ENCODE measurements around the gene PKNOX2. TPM values are rescaled to one million over a fixed set of nuclear protein-coding genes. Genes with fewer than 3 reads are reported as not detected.

PKNOX2 gene
- total and polyA plus RNA-seq, 9 donors: 11.5 to 27.8 (median 24.5) TPM

GRCh38 chr11:125171974-125172373 is 7.4 kb downstream of the PKNOX2 start:
- 84% methylated on average over 3 of the region's 4 CpGs for WGBS (ENCODE audit: insufficient coverage)
- peaks cover 80% of the 10 kb centered on the region for H3K4me1 ChIP-seq (ENCODE audit: control insufficient read depth, insufficient read depth, low read length)
- H3K9me3 ChIP-seq (replicated peaks; ENCODE audit: control insufficient read depth, low read depth, low read length): no peaks in the 10 kb centered on the region

GRCh38 chr11:125173027-125173426 is 8.5 kb downstream of the PKNOX2 start:
- H3K9me3 ChIP-seq (replicated peaks; ENCODE audit: control insufficient read depth, low read depth, low read length): no peaks in the 10 kb centered on the region
- H3K27me3 ChIP-seq (ENCODE audit: control insufficient read depth, insufficient read depth, low read length): peaks cover 2% of the 10 kb centered on the region

More at GRCh38 chr11:125171974-125172373, 7.4 kb downstream of the PKNOX2 start:
- H3K27me3 ChIP-seq (ENCODE audit: control insufficient read depth, insufficient read depth, low read length): peaks cover 4% of the 10 kb centered on the region
- H3K36me3 ChIP-seq (ENCODE audit: control insufficient read depth, insufficient read depth, low read length): peaks cover 4% of the 10 kb centered on the region
- DNase-seq: no peak
- H3K4me3 ChIP-seq (ENCODE audit: low read length): no peak overlapping the region
- H3K27ac ChIP-seq (ENCODE audit: low read length): no peak overlapping the region

GRCh38 chr11:125173556-125173955 is 9.0 kb downstream of the PKNOX2 start:
- 73% methylated on average over 3 of the region's 8 CpGs for WGBS (ENCODE audit: insufficient coverage)
- Histone ChIP-seq H3K9me3 (replicated peaks; ENCODE audit: control insufficient read depth, low read depth, low read length) (no peaks in the 10 kb centered on the region), H3K4me3 (ENCODE audit: low read length) (no peak overlapping the region), H3K27ac (ENCODE audit: low read length) (no peak overlapping the region), H3K36me3 (ENCODE audit: control insufficient read depth, insufficient read depth, low read length) (peaks cover 4% of the 10 kb centered on the region), H3K4me1 (ENCODE audit: control insufficient read depth, insufficient read depth, low read length) (peaks cover 72% of the 10 kb centered on the region), H3K27me3 (ENCODE audit: control insufficient read depth, insufficient read depth, low read length) (peaks cover 2% of the 10 kb centered on the region)
- DNase-seq: no peak

More at GRCh38 chr11:125173027-125173426, 8.5 kb downstream of the PKNOX2 start:
- Histone ChIP-seq H3K27ac (ENCODE audit: low read length) (no peak overlapping the region), H3K4me3 (ENCODE audit: low read length) (no peak overlapping the region), H3K4me1 (ENCODE audit: control insufficient read depth, insufficient read depth, low read length) (peaks cover 78% of the 10 kb centered on the region), H3K36me3 (ENCODE audit: control insufficient read depth, insufficient read depth, low read length) (peaks cover 4% of the 10 kb centered on the region)
- no peak for DNase-seq
- WGBS (ENCODE audit: insufficient coverage): no CpG with 5 or more reads among the region's 1 CpG

GRCh38 chr11:125174057-125174456 is 9.5 kb downstream of the PKNOX2 start:
- H3K36me3 ChIP-seq (ENCODE audit: control insufficient read depth, insufficient read depth, low read length): peaks cover 4% of the 10 kb centered on the region
- peaks cover 71% of the 10 kb centered on the region for H3K4me1 ChIP-seq (ENCODE audit: control insufficient read depth, insufficient read depth, low read length)
- H3K27ac ChIP-seq (ENCODE audit: low read length): no peak overlapping the region
- no peak for DNase-seq
- H3K27me3 ChIP-seq (ENCODE audit: control insufficient read depth, insufficient read depth, low read length): peaks cover 2% of the 10 kb centered on the region
- H3K4me3 ChIP-seq (ENCODE audit: low read length): no peak overlapping the region
- no peaks in the 10 kb centered on the region for H3K9me3 ChIP-seq (replicated peaks; ENCODE audit: control insufficient read depth, low read depth, low read length)
- 100% methylated on average over 1 of the region's 4 CpGs for WGBS (ENCODE audit: insufficient coverage)

GRCh38 chr11:125174686-125175085 is 10.1 kb downstream of the PKNOX2 start:
- Histone ChIP-seq H3K9me3 (replicated peaks; ENCODE audit: control insufficient read depth, low read depth, low read length) (no peaks in the 10 kb centered on the region), H3K27me3 (ENCODE audit: control insufficient read depth, insufficient read depth, low read length) (peaks cover 2% of the 10 kb centered on the region), H3K4me3 (ENCODE audit: low read length) (no peak overlapping the region), H3K36me3 (ENCODE audit: control insufficient read depth, insufficient read depth, low read length) (peaks cover 2% of the 10 kb centered on the region), H3K27ac (ENCODE audit: low read length) (no peak overlapping the region), H3K4me1 (ENCODE audit: control insufficient read depth, insufficient read depth, low read length) (peaks cover 70% of the 10 kb centered on the region)
- DNase-seq: peak; percentile 33
- 100% methylated on average over 1 of the region's 8 CpGs for WGBS (ENCODE audit: insufficient coverage)

GRCh38 chr11:125175166-125175565 is 10.6 kb downstream of the PKNOX2 start:
- Histone ChIP-seq H3K4me3 (ENCODE audit: low read length) (no peak overlapping the region), H3K4me1 (ENCODE audit: control insufficient read depth, insufficient read depth, low read length) (peaks cover 69% of the 10 kb centered on the region), H3K36me3 (ENCODE audit: control insufficient read depth, insufficient read depth, low read length) (peaks cover 2% of the 10 kb centered on the region), H3K27me3 (ENCODE audit: control insufficient read depth, insufficient read depth, low read length) (no peaks in the 10 kb centered on the region), H3K9me3 (replicated peaks; ENCODE audit: control insufficient read depth, low read depth, low read length) (no peaks in the 10 kb centered on the region), H3K27ac (ENCODE audit: low read length) (no peak overlapping the region)
- 84% methylated on average over 4 of the region's 4 CpGs for WGBS (ENCODE audit: insufficient coverage)
- no peak for DNase-seq

GRCh38 chr11:125175896-125176575 is 11.5 kb downstream of the PKNOX2 start:
- WGBS (ENCODE audit: insufficient coverage): 69% methylated on average over 10 of the region's 15 CpGs
- Histone ChIP-seq H3K27me3 (ENCODE audit: control insufficient read depth, insufficient read depth, low read length) (no peaks in the 10 kb centered on the region), H3K4me1 (ENCODE audit: control insufficient read depth, insufficient read depth, low read length) (peaks cover 66% of the 10 kb centered on the region)

GRCh38 chr11:125176866-125177265 is 12.3 kb downstream of the PKNOX2 start:
- 100% methylated on average over 1 of the region's 5 CpGs for WGBS (ENCODE audit: insufficient coverage)
- DNase-seq: no peak
- Histone ChIP-seq H3K4me3 (ENCODE audit: low read length) (no peak overlapping the region), H3K27me3 (ENCODE audit: control insufficient read depth, insufficient read depth, low read length) (no peaks in the 10 kb centered on the region), H3K27ac (ENCODE audit: low read length) (no peak overlapping the region), H3K9me3 (replicated peaks; ENCODE audit: control insufficient read depth, low read depth, low read length) (no peaks in the 10 kb centered on the region), H3K36me3 (ENCODE audit: control insufficient read depth, insufficient read depth, low read length) (peaks cover 2% of the 10 kb centered on the region), H3K4me1 (ENCODE audit: control insufficient read depth, insufficient read depth, low read length) (peaks cover 61% of the 10 kb centered on the region)

More at GRCh38 chr11:125175896-125176575, 11.5 kb downstream of the PKNOX2 start:
- Histone ChIP-seq H3K36me3 (ENCODE audit: control insufficient read depth, insufficient read depth, low read length) (peaks cover 2% of the 10 kb centered on the region), H3K9me3 (replicated peaks; ENCODE audit: control insufficient read depth, low read depth, low read length) (no peaks in the 10 kb centered on the region), H3K4me3 (ENCODE audit: low read length) (no peak overlapping the region), H3K27ac (ENCODE audit: low read length) (no peak overlapping the region)
- no peak for DNase-seq

- no peak overlapping the region for H3K4me3 ChIP-seq (ENCODE audit: low read length)
- peaks cover 2% of the 10 kb centered on the region for H3K36me3 ChIP-seq (ENCODE audit: control insufficient read depth, insufficient read depth, low read length)
- 70% methylated on average over 1 of the region's 3 CpGs for WGBS (ENCODE audit: insufficient coverage)
- no peaks in the 10 kb centered on the region for H3K9me3 ChIP-seq (replicated peaks; ENCODE audit: control insufficient read depth, low read depth, low read length)
- no peak for DNase-seq
- H3K27me3 ChIP-seq (ENCODE audit: control insufficient read depth, insufficient read depth, low read length): no peaks in the 10 kb centered on the region
- no peak overlapping the region for H3K27ac ChIP-seq (ENCODE audit: low read length)
- peaks cover 65% of the 10 kb centered on the region for H3K4me1 ChIP-seq (ENCODE audit: control insufficient read depth, insufficient read depth, low read length)
Measured at GRCh38 chr11:125177543-125177942, 13.0 kb downstream of the PKNOX2 start.

GRCh38 chr11:125179346-125179745 is 14.8 kb downstream of the PKNOX2 start:
- H3K9me3 ChIP-seq (replicated peaks; ENCODE audit: control insufficient read depth, low read depth, low read length): no peaks in the 10 kb centered on the region
- no peak overlapping the region for H3K27ac ChIP-seq (ENCODE audit: low read length)
- peaks cover 4% of the 10 kb centered on the region for H3K36me3 ChIP-seq (ENCODE audit: control insufficient read depth, insufficient read depth, low read length)
- WGBS (ENCODE audit: insufficient coverage): 43% methylated on average over 6 of the region's 9 CpGs
- H3K4me1 ChIP-seq (ENCODE audit: control insufficient read depth, insufficient read depth, low read length): peaks cover 61% of the 10 kb centered on the region
- no peak overlapping the region for H3K4me3 ChIP-seq (ENCODE audit: low read length)
- DNase-seq: no peak
- no peaks in the 10 kb centered on the region for H3K27me3 ChIP-seq (ENCODE audit: control insufficient read depth, insufficient read depth, low read length)
